ENCODE data around the gene FCN3. TPM values are rescaled to one million over a fixed set of nuclear protein-coding genes. Genes with fewer than 3 reads are reported as not detected.

The FCN3 gene
- total RNA-seq, 1 donor from 2014 or later: not detected

GRCh38 chr1:27360159-27361043, 14.2 kb downstream of the FCN3 start:
- Mint-ChIP-seq H3K36me3 (ENCODE audit: low read depth) (no peaks in the 10 kb centered on the region), H3K27ac (ENCODE audit: unreplicated experiment) (no peak overlapping the region), H3K4me1 (peaks cover 35% of the 10 kb centered on the region), H3K9me3 (no peaks in the 10 kb centered on the region), H3K4me3 (peak overlapping the region; percentile 73), H3K27me3 (ENCODE audit: low read depth) (peaks cover 36% of the 10 kb centered on the region)
- no peak for DNase-seq (ENCODE audit: low read depth, low spot score)
- no peak for TF ChIP-seq CTCF (conservative IDR thresholded peaks at IDR 0.05)

GRCh38 chr1:27359822-27360158, 14.8 kb downstream of the FCN3 start:
- DNase-seq (ENCODE audit: low read depth, low spot score): no peak
- H3K27me3 Mint-ChIP-seq (ENCODE audit: low read depth): peaks cover 36% of the 10 kb centered on the region
- H3K36me3 Mint-ChIP-seq (ENCODE audit: low read depth): no peaks in the 10 kb centered on the region
- H3K9me3 Mint-ChIP-seq: no peaks in the 10 kb centered on the region
- TF ChIP-seq CTCF (conservative IDR thresholded peaks at IDR 0.05): no peak
- H3K4me1 Mint-ChIP-seq: peaks cover 29% of the 10 kb centered on the region
- no peak overlapping the region for H3K27ac Mint-ChIP-seq (ENCODE audit: unreplicated experiment)
- H3K4me3 Mint-ChIP-seq: peak overlapping the region; percentile 73

GRCh38 chr1:27358928-27359313, 15.7 kb downstream of the FCN3 start:
- Mint-ChIP-seq H3K4me3 (peak overlapping the region; percentile 59), H3K9me3 (no peaks in the 10 kb centered on the region), H3K27me3 (ENCODE audit: low read depth) (peaks cover 36% of the 10 kb centered on the region), H3K27ac (ENCODE audit: unreplicated experiment) (no peak overlapping the region), H3K36me3 (ENCODE audit: low read depth) (no peaks in the 10 kb centered on the region), H3K4me1 (peaks cover 21% of the 10 kb centered on the region)
- TF ChIP-seq CTCF (conservative IDR thresholded peaks at IDR 0.05): no peak
- DNase-seq (ENCODE audit: low read depth, low spot score): no peak

- Mint-ChIP-seq H3K27ac (ENCODE audit: unreplicated experiment) (no peak overlapping the region), H3K36me3 (ENCODE audit: low read depth) (no peaks in the 10 kb centered on the region), H3K27me3 (ENCODE audit: low read depth) (peaks cover 36% of the 10 kb centered on the region), H3K9me3 (no peaks in the 10 kb centered on the region), H3K4me1 (peaks cover 17% of the 10 kb centered on the region), H3K4me3 (no peak overlapping the region)
- no peak for TF ChIP-seq CTCF (conservative IDR thresholded peaks at IDR 0.05)
- DNase-seq (ENCODE audit: low read depth, low spot score): no peak
These were observed 16.3 kb downstream of the FCN3 start for GRCh38 chr1:27358038-27358927.

- no peak overlapping the region for H3K27ac Mint-ChIP-seq (ENCODE audit: unreplicated experiment)
- peak overlapping the region; percentile 47 for H3K4me3 Mint-ChIP-seq
- peak; percentile 97 for TF ChIP-seq CTCF (conservative IDR thresholded peaks at IDR 0.05)
- H3K9me3 Mint-ChIP-seq: no peaks in the 10 kb centered on the region
- H3K27me3 Mint-ChIP-seq (ENCODE audit: low read depth): peaks cover 36% of the 10 kb centered on the region
- peaks cover 12% of the 10 kb centered on the region for H3K4me1 Mint-ChIP-seq
- DNase-seq (ENCODE audit: low read depth, low spot score): peak; percentile 67
- no peaks in the 10 kb centered on the region for H3K36me3 Mint-ChIP-seq (ENCODE audit: low read depth)
These were observed 17.2 kb downstream of the FCN3 start for GRCh38 chr1:27357281-27358037.

Data from neural crest cell (in vitro differentiated cells).